Mesothelial cell of epicardium (in vitro differentiated cells): ENCODE data around the gene ADSL. TPM values are rescaled to one million over a fixed set of nuclear protein-coding genes. Genes with fewer than 3 reads are reported as not detected.
A peak's percentile ranks its signal among the peaks of the same experiment; 100 is the strongest.

ENCODE experiments used
- DNase-seq, 2 experiments: peaks; one replicate each; pipeline ENCODE4 v3.0.0; 2021; ENCODE audit warnings: low spot score in 2 of 2; ENCODE audit not compliant: unreplicated experiment in 2 of 2
- H3K27ac Mint-ChIP-seq: 2 replicates; pipeline ENCODE4 v1.8.0; 2021; ENCODE audit warnings: mixed read lengths
- H3K27me3 Mint-ChIP-seq: 2 replicates; pipeline ENCODE4 v1.8.0; 2021; ENCODE audit warnings: low read depth, mixed read lengths
- H3K36me3 Mint-ChIP-seq: 2 replicates; pipeline ENCODE4 v1.8.0; 2021; ENCODE audit warnings: mixed read lengths
- H3K4me1 Mint-ChIP-seq: 2 replicates; pipeline ENCODE4 v1.8.0; 2021; ENCODE audit warnings: mixed read lengths
- H3K4me3 Mint-ChIP-seq: 2 replicates; pipeline ENCODE4 v1.8.0; 2021; ENCODE audit warnings: mild to moderate bottlenecking, moderate library complexity, mixed read lengths
- H3K9me3 Mint-ChIP-seq: 2 replicates; pipeline ENCODE4 v1.8.0; 2021; ENCODE audit warnings: mixed read lengths
- CTCF ChIP-seq: fragments of 200-600 bp; sonication (generic); IDR thresholded peaks from one replicate; pipeline ENCODE4 v1.5.0; 2021; ENCODE audit warnings: antibody characterized with exemption; ENCODE audit not compliant: unreplicated experiment
- total RNA-seq: library from RNA; stranded (reverse); gene quantifications from 3 replicates; pipeline ENCODE4 v1.2.1, GENCODE V29; 2021

Gene ADSL
- total RNA-seq = 73.4 to 77.8 TPM (median 77.7 TPM) in 3 replicates

- peaks cover 9% of the 10 kb centered on the region for H3K36me3 Mint-ChIP-seq
- peak within 1 kb of the TSS; percentile 99 for H3K27ac Mint-ChIP-seq
- DNase-seq = peak; percentile 73 to 89
- peaks cover 13% of the 10 kb centered on the region for H3K4me1 Mint-ChIP-seq
- H3K4me3 Mint-ChIP-seq = peak within 1 kb of the TSS; percentile 98
- TF ChIP-seq CTCF = no peak
- no peaks in the 10 kb centered on the region for H3K27me3 Mint-ChIP-seq
- H3K9me3 Mint-ChIP-seq = no peaks in the 10 kb centered on the region
These were observed at the start of gene ADSL for GRCh38 chr22:40346185-40347118. Gene ADSL (plus strand): TSS chr22:40346500. CDS start chr22:40346559, 59 bp downstream.

GRCh38 chr22:40300316-40300715 is 46.0 kb upstream of the ADSL start:
- Mint-ChIP-seq H3K36me3 (peaks cover 46% of the 10 kb centered on the region), H3K4me3 (no peak overlapping the region), H3K9me3 (no peaks in the 10 kb centered on the region), H3K4me1 (peaks cover 10% of the 10 kb centered on the region), H3K27me3 (no peaks in the 10 kb centered on the region), H3K27ac (peak overlapping the region; percentile 87)
- no peak for TF ChIP-seq CTCF
- no peak for DNase-seq

- no peak for DNase-seq
- Mint-ChIP-seq H3K36me3 (peaks cover 39% of the 10 kb centered on the region), H3K9me3 (no peaks in the 10 kb centered on the region), H3K4me3 (no peak overlapping the region), H3K27me3 (no peaks in the 10 kb centered on the region), H3K27ac (no peak overlapping the region), H3K4me1 (peaks cover 10% of the 10 kb centered on the region)
- TF ChIP-seq CTCF = no peak
These were observed 45.2 kb upstream of the ADSL start for GRCh38 chr22:40300884-40301672.

GRCh38 chr22:40302149-40302548 is 44.2 kb upstream of the ADSL start:
- Mint-ChIP-seq H3K4me1 (peaks cover 10% of the 10 kb centered on the region), H3K9me3 (no peaks in the 10 kb centered on the region), H3K4me3 (no peak overlapping the region), H3K36me3 (peaks cover 33% of the 10 kb centered on the region), H3K27me3 (no peaks in the 10 kb centered on the region), H3K27ac (no peak overlapping the region)
- TF ChIP-seq CTCF = no peak
- no peak for DNase-seq

GRCh38 chr22:40305625-40306024 is 40.7 kb upstream of the ADSL start:
- Mint-ChIP-seq H3K9me3 (no peaks in the 10 kb centered on the region), H3K27ac (no peak overlapping the region), H3K4me1 (peaks cover 6% of the 10 kb centered on the region), H3K27me3 (no peaks in the 10 kb centered on the region), H3K4me3 (no peak overlapping the region), H3K36me3 (peaks cover 38% of the 10 kb centered on the region)
- no peak for DNase-seq
- no peak for TF ChIP-seq CTCF
